Measurements from ENCODE around the gene GCNT1. TPM values are rescaled to one million over a fixed set of nuclear protein-coding genes. Genes with fewer than 3 reads are reported as not detected.

The GCNT1 gene
- total RNA-seq, 1 experiment from 2014 or later, result 0.29 TPM

DNA sequence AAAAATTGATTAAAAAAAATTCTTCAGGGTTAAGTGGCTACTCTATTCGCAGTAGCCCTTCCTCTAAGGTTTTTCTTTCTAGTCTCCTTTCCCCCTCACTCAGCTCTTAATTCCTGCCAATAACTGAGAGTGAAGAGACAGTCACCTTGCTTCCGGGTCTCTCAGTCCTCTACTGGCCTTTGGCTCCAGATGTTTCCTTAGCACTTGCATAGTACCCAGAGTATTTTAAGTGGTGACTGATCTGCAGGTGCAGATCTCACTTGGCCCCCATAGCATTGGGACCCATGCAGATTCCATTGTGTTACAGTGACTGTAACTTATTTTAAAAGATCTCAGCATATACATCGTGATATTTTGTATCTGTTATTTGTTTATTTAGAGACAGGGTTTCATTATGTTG lies 66.2 kb downstream of the GCNT1 start:
- Histone ChIP-seq H3K9ac (ENCODE audit: low read length) (no peak overlapping the region), H3K9me3 (ENCODE audit: low read length) (no peaks in the 10 kb centered on the region), H3K4me3 (ENCODE audit: low read length) (no peak overlapping the region), H3K27ac (ENCODE audit: low read length) (no peak overlapping the region), H4K20me1 (ENCODE audit: low read length) (no peaks in the 10 kb centered on the region), H3K4me2 (ENCODE audit: low read length) (no peak overlapping the region), H3F3A (ENCODE audit: low read length, unreplicated experiment) (no peaks in the 10 kb centered on the region), H3K9me2 (replicated peaks; ENCODE audit: low read length) (no peaks in the 10 kb centered on the region), H3K79me2 (ENCODE audit: low read length) (no peaks in the 10 kb centered on the region), H3K4me1 (ENCODE audit: insufficient read depth, low read length) (no peaks in the 10 kb centered on the region), H3K27me3 (ENCODE audit: low read length) (no peaks in the 10 kb centered on the region), H2AFZ (ENCODE audit: low read length) (no peak overlapping the region), H3K36me3 (ENCODE audit: low read depth, low read length) (no peaks in the 10 kb centered on the region)
- TF ChIP-seq CTCF (conservative IDR thresholded peaks at IDR 0.05; ENCODE audit: low read depth, low read length), result no peak
- TF ChIP-seq EZH2 (IDR thresholded peaks at IDR 0.05; ENCODE audit: low read length, unreplicated experiment), result no peak
- no peak for TF ChIP-seq EZH2phosphoT487 (IDR thresholded peaks at IDR 0.05; ENCODE audit: borderline replicate concordance, low read length)
- ChIA-PET POLR2A (ENCODE audit: unreplicated experiment) (no interaction called here), CTCF (no interaction called here)
- intact Hi-C loops (cut with micrococcal nuclease), result no loop called here
- DNase-seq (no peak), ATAC-seq (no peak)
- BruUV-seq (replicated peaks), result no TSS peak

- DNase-seq (peak; percentile 18), ATAC-seq (peak; percentile 38; the same call in 1 of the 2 replicates)
- no peaks in the 10 kb centered on the region for H3K36me3 ChIP-seq (ENCODE audit: low read depth, low read length)
- no peaks in the 10 kb centered on the region for H3K79me2 ChIP-seq (ENCODE audit: low read length)
- no peak overlapping the region for H3K27ac ChIP-seq (ENCODE audit: low read length)
- POLR2A ChIA-PET (ENCODE audit: unreplicated experiment), result no interaction called here
- no peak overlapping the region for H3K9ac ChIP-seq (ENCODE audit: low read length)
- intact Hi-C loops (cut with micrococcal nuclease), result no loop called here
- no peak overlapping the region for H2AFZ ChIP-seq (ENCODE audit: low read length)
- BruUV-seq (replicated peaks), result no TSS peak
- H3K27me3 ChIP-seq (ENCODE audit: low read length), result no peaks in the 10 kb centered on the region
- TF ChIP-seq EZH2 (IDR thresholded peaks at IDR 0.05; ENCODE audit: low read length, unreplicated experiment) (no peak), CTCF (conservative IDR thresholded peaks at IDR 0.05; ENCODE audit: low read depth, low read length) (no peak), EZH2phosphoT487 (IDR thresholded peaks at IDR 0.05; ENCODE audit: borderline replicate concordance, low read length) (no peak)
- no peaks in the 10 kb centered on the region for H3F3A ChIP-seq (ENCODE audit: low read length, unreplicated experiment)
- no peaks in the 10 kb centered on the region for H3K9me3 ChIP-seq (ENCODE audit: low read length)
- no peak overlapping the region for H3K4me3 ChIP-seq (ENCODE audit: low read length)
- CTCF ChIA-PET, result no interaction called here
- no peak overlapping the region for H3K4me2 ChIP-seq (ENCODE audit: low read length)
- H4K20me1 ChIP-seq (ENCODE audit: low read length), result no peaks in the 10 kb centered on the region
- H3K9me2 ChIP-seq (replicated peaks; ENCODE audit: low read length), result no peaks in the 10 kb centered on the region
- no peaks in the 10 kb centered on the region for H3K4me1 ChIP-seq (ENCODE audit: insufficient read depth, low read length)
Measured at GRCh38 chr9:76526026-76526425, 67.0 kb downstream of the GCNT1 start.

DNA sequence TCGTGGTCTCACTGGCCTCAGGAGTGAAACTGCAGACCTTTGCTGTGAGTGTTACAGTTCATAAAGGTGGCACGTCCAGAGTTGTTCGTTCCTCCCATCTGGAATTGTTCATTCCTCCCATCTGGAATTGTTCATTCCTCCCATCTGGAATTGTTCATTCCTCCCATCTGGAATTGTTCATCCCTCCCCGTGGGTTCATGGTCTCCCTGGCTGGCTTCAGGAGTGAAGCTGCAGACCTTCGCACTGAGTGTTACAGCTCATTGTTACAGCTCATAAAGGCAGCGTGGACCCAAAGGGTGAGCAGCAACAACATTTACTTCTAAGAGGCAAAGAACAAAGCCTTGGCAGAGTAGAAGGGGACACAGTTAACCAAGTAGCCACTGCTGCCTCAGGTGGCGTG lies 69.1 kb downstream of the GCNT1 start:
- ChIA-PET POLR2A (ENCODE audit: unreplicated experiment) (no interaction called here), CTCF (no interaction called here)
- BruUV-seq (replicated peaks), result no TSS peak
- no peak for ATAC-seq
- DNase-seq, result no peak
- Histone ChIP-seq H3F3A (ENCODE audit: low read length, unreplicated experiment) (no peaks in the 10 kb centered on the region), H3K9ac (ENCODE audit: low read length) (no peak overlapping the region), H3K27ac (ENCODE audit: low read length) (no peak overlapping the region), H3K4me1 (ENCODE audit: insufficient read depth, low read length) (no peaks in the 10 kb centered on the region), H3K4me2 (ENCODE audit: low read length) (no peak overlapping the region), H2AFZ (ENCODE audit: low read length) (no peak overlapping the region), H3K36me3 (ENCODE audit: low read depth, low read length) (no peaks in the 10 kb centered on the region), H4K20me1 (ENCODE audit: low read length) (no peaks in the 10 kb centered on the region), H3K9me3 (ENCODE audit: low read length) (no peaks in the 10 kb centered on the region), H3K4me3 (ENCODE audit: low read length) (no peak overlapping the region), H3K27me3 (ENCODE audit: low read length) (no peaks in the 10 kb centered on the region), H3K79me2 (ENCODE audit: low read length) (no peaks in the 10 kb centered on the region), H3K9me2 (replicated peaks; ENCODE audit: low read length) (no peaks in the 10 kb centered on the region)
- no peak for TF ChIP-seq EZH2 (IDR thresholded peaks at IDR 0.05; ENCODE audit: low read length, unreplicated experiment)
- TF ChIP-seq EZH2phosphoT487 (IDR thresholded peaks at IDR 0.05; ENCODE audit: borderline replicate concordance, low read length), result no peak
- TF ChIP-seq CTCF (conservative IDR thresholded peaks at IDR 0.05; ENCODE audit: low read depth, low read length), result no peak
- intact Hi-C loops (cut with micrococcal nuclease), result no loop called here

Data from PC-3 (cell line).